Loucy (cell line): ENCODE measurements around the gene STPG2.

Experiments used
- H2AFZ ChIP-seq: fragments of 200-600 bp; sonication (generic); 2 replicates; pipeline ENCODE4 v1.6.0; 2016; ENCODE audit warnings: antibody characterized with exemption, mild to moderate bottlenecking, low read length, moderate library complexity
- H3F3A ChIP-seq: fragments of 200-600 bp; 2 replicates; pipeline ENCODE4 v1.6.0; 2016; ENCODE audit warnings: antibody characterized with exemption, low read depth, mild to moderate bottlenecking
- H3K27me3 ChIP-seq: fragments of 200-600 bp; sonication (generic); 2 replicates; pipeline ENCODE4 v1.6.1; 2014; ENCODE audit warnings: low read length, mild to moderate bottlenecking; ENCODE audit not compliant: insufficient read depth, poor library complexity, severe bottlenecking
- H3K36me3 ChIP-seq: fragments of 200-600 bp; sonication (generic); 2 replicates; pipeline ENCODE4 v1.6.1; 2016; ENCODE audit warnings: low read length; ENCODE audit not compliant: insufficient read depth
- H3K4me1 ChIP-seq: fragments of 200-600 bp; sonication (generic); 2 replicates; pipeline ENCODE4 v1.5.1; 2014; ENCODE audit warnings: low read length, mild to moderate bottlenecking; ENCODE audit not compliant: insufficient read depth, poor library complexity, severe bottlenecking
- H3K4me2 ChIP-seq: fragments of 200-600 bp; sonication (generic); 2 replicates; pipeline ENCODE4 v1.6.0; 2014; ENCODE audit warnings: antibody characterized with exemption, low read length, low read depth, mild to moderate bottlenecking; ENCODE audit not compliant: poor library complexity, severe bottlenecking
- H3K4me3 ChIP-seq: fragments of 200-600 bp; sonication (generic); 2 replicates; pipeline ENCODE4 v1.5.1; 2014; ENCODE audit warnings: low read length, mild to moderate bottlenecking, mixed read lengths; ENCODE audit not compliant: poor library complexity, severe bottlenecking
- H3K79me2 ChIP-seq: fragments of 200-600 bp; sonication (generic); 2 replicates; pipeline ENCODE4 v1.6.1; 2014; ENCODE audit warnings: low read length; ENCODE audit not compliant: insufficient read depth
- H3K9ac ChIP-seq: fragments of 200-600 bp; sonication (generic); 2 replicates; pipeline ENCODE4 v1.6.0; 2014; ENCODE audit warnings: mild to moderate bottlenecking, low read depth, low read length, moderate library complexity; ENCODE audit not compliant: poor library complexity, severe bottlenecking
- H3K9me2 ChIP-seq: fragments of 200-600 bp; sonication (generic); replicated peaks from 2 replicates; pipeline ENCODE4 v1.6.1; 2016; ENCODE audit warnings: low read depth, low read length, mixed read lengths
- H3K9me3 ChIP-seq: fragments of 200-600 bp; sonication (generic); 2 replicates; pipeline ENCODE4 v1.6.1; 2014; ENCODE audit warnings: mild to moderate bottlenecking, antibody characterized with exemption, low read length, low read depth; ENCODE audit not compliant: insufficient read depth
- H4K20me1 ChIP-seq: fragments of 200-600 bp; sonication (generic); 2 replicates; pipeline ENCODE4 v1.6.0; 2014; ENCODE audit warnings: antibody characterized with exemption, low read length, mild to moderate bottlenecking; ENCODE audit not compliant: insufficient read depth, poor library complexity, severe bottlenecking
- CTCF ChIP-seq: fragments of 200-600 bp; sonication (generic); conservative IDR thresholded peaks from 2 replicates; pipeline ENCODE4 v1.5.1; 2014; ENCODE audit warnings: mild to moderate bottlenecking, antibody characterized with exemption, low read length
- EZH2phosphoT487 ChIP-seq: fragments of 200-600 bp; IDR thresholded peaks from 2 replicates; pipeline ENCODE4 v1.6.1; 2018; ENCODE audit warnings: antibody characterized with exemption, mild to moderate bottlenecking, moderate library complexity, borderline replicate concordance

The STPG2 gene

GRCh38 chr4:98166731-98167041 lies 23.4 kb upstream of the STPG2 start:
- Histone ChIP-seq H4K20me1 (no peaks in the 10 kb centered on the region), H3K79me2 (no peaks in the 10 kb centered on the region), H3K9ac (no peak overlapping the region), H3K4me2 (no peak overlapping the region), H3K36me3 (no peaks in the 10 kb centered on the region), H3K9me3 (no peaks in the 10 kb centered on the region), H3K4me3 (no peak overlapping the region), H2AFZ (no peak overlapping the region), H3F3A (no peaks in the 10 kb centered on the region), H3K27me3 (no peaks in the 10 kb centered on the region), H3K4me1 (no peaks in the 10 kb centered on the region), H3K9me2 (no peaks in the 10 kb centered on the region)
- TF ChIP-seq EZH2phosphoT487 (no peak), CTCF (no peak)

- no peaks in the 10 kb centered on the region for H3F3A ChIP-seq
- H3K27me3 ChIP-seq, result no peaks in the 10 kb centered on the region
- no peak overlapping the region for H3K9ac ChIP-seq
- H3K9me3 ChIP-seq, result no peaks in the 10 kb centered on the region
- H3K4me1 ChIP-seq, result no peaks in the 10 kb centered on the region
- H3K9me2 ChIP-seq, result no peaks in the 10 kb centered on the region
- no peak overlapping the region for H2AFZ ChIP-seq
- no peak for TF ChIP-seq CTCF
- TF ChIP-seq EZH2phosphoT487, result no peak
- H4K20me1 ChIP-seq, result no peaks in the 10 kb centered on the region
- H3K4me3 ChIP-seq, result no peak overlapping the region
- H3K36me3 ChIP-seq, result no peaks in the 10 kb centered on the region
- H3K4me2 ChIP-seq, result no peak overlapping the region
- H3K79me2 ChIP-seq, result no peaks in the 10 kb centered on the region
Observed at GRCh38 chr4:98166025-98166730, 22.9 kb upstream of the STPG2 start.

- no peaks in the 10 kb centered on the region for H3K36me3 ChIP-seq
- no peaks in the 10 kb centered on the region for H3K79me2 ChIP-seq
- no peak overlapping the region for H3K4me2 ChIP-seq
- no peaks in the 10 kb centered on the region for H3F3A ChIP-seq
- H3K27me3 ChIP-seq, result no peaks in the 10 kb centered on the region
- H2AFZ ChIP-seq, result no peak overlapping the region
- TF ChIP-seq EZH2phosphoT487 (no peak), CTCF (no peak)
- H3K9ac ChIP-seq, result no peak overlapping the region
- H3K9me2 ChIP-seq, result no peaks in the 10 kb centered on the region
- no peaks in the 10 kb centered on the region for H3K9me3 ChIP-seq
- H3K4me1 ChIP-seq, result no peaks in the 10 kb centered on the region
- H4K20me1 ChIP-seq, result no peaks in the 10 kb centered on the region
- no peak overlapping the region for H3K4me3 ChIP-seq
Observed at GRCh38 chr4:98162696-98163095, 19.4 kb upstream of the STPG2 start.
